ENCODE data around the gene SPRR5.

SPRR5 gene

GRCh38 chr1:152946651-152947256, at the start of gene SPRR5:
TSS of gene SPRR5 (plus strand) at chr1:152947206. CDS start at chr1:152948555, 1,349 bp downstream.
- DNase-seq = no peak

GRCh38 chr1:152899027-152899426, 48.0 kb upstream of the SPRR5 start:
- no peak for DNase-seq

GRCh38 chr1:152899883-152900282, 47.1 kb upstream of the SPRR5 start:
- no peak for DNase-seq

- DNase-seq = no peak
Measured at GRCh38 chr1:152901631-152902030, 45.4 kb upstream of the SPRR5 start.

- DNase-seq = no peak
Measured at GRCh38 chr1:152902636-152903035, 44.4 kb upstream of the SPRR5 start.

GRCh38 chr1:152904688-152905440, 42.1 kb upstream of the SPRR5 start:
- DNase-seq = no peak

- DNase-seq = no peak
Measured at GRCh38 chr1:152906023-152906565, 40.9 kb upstream of the SPRR5 start.

- DNase-seq = no peak
Measured at GRCh38 chr1:152907686-152908601, 39.1 kb upstream of the SPRR5 start, which contains the start of gene IVL. TSS of gene IVL (plus strand) at chr1:152908546. CDS start at chr1:152909798, 1,252 bp downstream.

- DNase-seq = no peak
Measured at GRCh38 chr1:152909206-152909605, 37.8 kb upstream of the SPRR5 start.

GRCh38 chr1:152912471-152912870, 34.5 kb upstream of the SPRR5 start:
- DNase-seq = no peak

- no peak for DNase-seq
Measured at GRCh38 chr1:152912900-152913299, 34.1 kb upstream of the SPRR5 start.

- DNase-seq = no peak
Measured at GRCh38 chr1:152917794-152918193, 29.2 kb upstream of the SPRR5 start.

- no peak for DNase-seq
Measured at GRCh38 chr1:152919071-152919470, 27.9 kb upstream of the SPRR5 start.

- no peak for DNase-seq
Measured at GRCh38 chr1:152924191-152924590, 22.8 kb upstream of the SPRR5 start.

GRCh38 chr1:152926091-152926490, 20.9 kb upstream of the SPRR5 start:
- DNase-seq = no peak

GRCh38 chr1:152928671-152929070, 18.3 kb upstream of the SPRR5 start:
- no peak for DNase-seq

GRCh38 chr1:152932170-152932811, 14.7 kb upstream of the SPRR5 start:
- no peak for DNase-seq

GRCh38 chr1:152933196-152933595, 13.8 kb upstream of the SPRR5 start:
- DNase-seq = no peak

GRCh38 chr1:152940614-152941013, 6.4 kb upstream of the SPRR5 start:
- no peak for DNase-seq

GRCh38 chr1:152941037-152941711, 5.8 kb upstream of the SPRR5 start:
- no peak for DNase-seq

GRCh38 chr1:152942161-152942560, 4.8 kb upstream of the SPRR5 start:
- DNase-seq = no peak

GRCh38 chr1:152946248-152946647, 758 bp upstream of the SPRR5 start:
- DNase-seq = no peak

All from activated CD4-positive, alpha-beta T cell treated with anti-CD3 and anti-CD28 coated beads, Interleukin-2, amount 50 U/mL, for 1 hour (primary cell).